Ovary (tissue), 3 donors: ENCODE measurements around the gene GALNT4.

Experiments used
- CTCF ChIP-seq, 3 donors: fragments of 450-650 bp in 2 of 3; fragments of 200-600 bp in 1 of 3; IDR thresholded peaks; one replicate each; pipeline versions ENCODE4 v1.5.1 to v1.8.0; 2016 to 2022; ENCODE audit warnings: antibody characterized with exemption in 3 of 3, mild to moderate bottlenecking in 1 of 3
- POLR2A ChIP-seq: fragments of 450-650 bp; IDR thresholded peaks from one replicate; pipeline ENCODE4 v1.6.1; 2017; ENCODE audit warnings: antibody characterized with exemption, mild to moderate bottlenecking, moderate library complexity
- donor health status: DM: no; HTN: no; CAD: no.

- TF ChIP-seq POLR2A (no peak), CTCF (IDR thresholded peaks at IDR 0.05) (no peak)
Observed at GRCh38 chr12:89565002-89565401, 40.4 kb upstream of the GALNT4 start.
